ENCODE results near the gene SCUBE2. TPM values are rescaled to one million over a fixed set of nuclear protein-coding genes. Genes with fewer than 3 reads are reported as not detected.

Gene SCUBE2
- polyA plus RNA-seq, 2 of the 4 experiments (the other 2 are of a cell fraction), result 0.49 to 0.63 TPM

- ATAC-seq (no peak), DNase-seq (ENCODE audit: low read depth in 1 of 2, low spot score in 1 of 2) (no peak), FAIRE-seq (no peak)
- TF ChIP-seq FOXS1 (CRISPR knock-in tag; IDR thresholded peaks at IDR 0.05) (no peak), POLR2AphosphoS2 (conservative IDR thresholded peaks at IDR 0.05; ENCODE audit: low read length) (no peak), ZNF302 (CRISPR knock-in tag; IDR thresholded peaks at IDR 0.05) (no peak), NPAS2 (CRISPR knock-in tag; IDR thresholded peaks at IDR 0.05; ENCODE audit: borderline replicate concordance) (no peak), SMC3 (IDR thresholded peaks at IDR 0.05) (no peak), CEBPB (IDR thresholded peaks at IDR 0.05) (no peak), PBX3 (IDR thresholded peaks at IDR 0.05) (no peak), JUN (IDR thresholded peaks at IDR 0.05) (no peak), E2F6 (IDR thresholded peaks at IDR 0.05; ENCODE audit: borderline replicate concordance, low read depth) (no peak), ESRRA (IDR thresholded peaks at IDR 0.05; ENCODE audit: borderline replicate concordance, low read length) (no peak)
- ChIA-PET CTCF (interaction anchor here (1.1 kb wide), 1 partner anchor 16 kb away, joined by 4 read pairs; no protein-coding TSS in a partner anchor), POLR2A (interaction anchor here (1.2 kb wide), 1 partner anchor 12 kb away, joined by 3 read pairs; no protein-coding TSS in a partner anchor)
- H3K27ac ChIP-seq, result no peak overlapping the region
- H3K4me3 ChIP-seq, result no peak overlapping the region
- 62% methylated on average over 2 of the region's 2 CpGs for WGBS (ENCODE audit: missing lambda C conversion rate)
- H3K4me2 ChIP-seq, result no peak overlapping the region
- H3K9me3 ChIP-seq, result no peaks in the 10 kb centered on the region
- no peaks in the 10 kb centered on the region for H3K4me1 ChIP-seq
These were observed 120.0 kb downstream of the SCUBE2 start for GRCh38 chr11:8971196-8971923.

Small RNA genes within 50 kb of the gene (small RNA-seq; reads per million reads assigned to genes)
- gene MIR5691, result 0 to 2.3 (median 0) reads per million in 6 experiments

Other genes with a start within 250 kb of the SCUBE2 start
- gene AKIP1, start 180.4 kb downstream of the SCUBE2 start, polyA plus RNA-seq (2011; rRNA removed), result 61.3 and 66.7 TPM in 2 replicates
- 54.2 to 61.5 TPM (median 57.7 TPM) in 3 replicates for gene AKIP1, start 180.4 kb downstream of the SCUBE2 start, polyA plus RNA-seq (2017; fragmentation: RNase III; extraction: RNeasy Plus Mini Kit Qiagen cat#74134 plus additional on column Dnase treatment)
- not detected in 2 replicates for gene C11orf16, start 158.7 kb downstream of the SCUBE2 start, polyA plus RNA-seq (2011; rRNA removed)
- not detected in 3 replicates for gene C11orf16, start 158.7 kb downstream of the SCUBE2 start, polyA plus RNA-seq (2017; fragmentation: RNase III; extraction: RNeasy Plus Mini Kit Qiagen cat#74134 plus additional on column Dnase treatment)
- not detected in 2 replicates for gene ASCL3, start 148.6 kb downstream of the SCUBE2 start, polyA plus RNA-seq (2011; rRNA removed)
- gene ASCL3, start 148.6 kb downstream of the SCUBE2 start, polyA plus RNA-seq (2017; fragmentation: RNase III; extraction: RNeasy Plus Mini Kit Qiagen cat#74134 plus additional on column Dnase treatment), result not detected in 3 replicates
- 43.4 and 47.3 TPM in 2 replicates for gene TMEM9B, start 127.2 kb downstream of the SCUBE2 start, polyA plus RNA-seq (2011; rRNA removed)
- 34.6 to 37.1 TPM (median 35.1 TPM) in 3 replicates for gene TMEM9B, start 127.2 kb downstream of the SCUBE2 start, polyA plus RNA-seq (2017; fragmentation: RNase III; extraction: RNeasy Plus Mini Kit Qiagen cat#74134 plus additional on column Dnase treatment)
- gene NRIP3, start 87.6 kb downstream of the SCUBE2 start, polyA plus RNA-seq (2011; rRNA removed), result 1.0 and 1.4 TPM in 2 replicates
- 0.49 to 0.96 TPM (median 0.57 TPM) in 3 replicates for gene NRIP3, start 87.6 kb downstream of the SCUBE2 start, polyA plus RNA-seq (2017; fragmentation: RNase III; extraction: RNeasy Plus Mini Kit Qiagen cat#74134 plus additional on column Dnase treatment)
- gene DENND5A, start 173.8 kb upstream of the SCUBE2 start, polyA plus RNA-seq (2011; rRNA removed), result 88.7 and 120 TPM in 2 replicates
- gene DENND5A, start 173.8 kb upstream of the SCUBE2 start, polyA plus RNA-seq (2017; fragmentation: RNase III; extraction: RNeasy Plus Mini Kit Qiagen cat#74134 plus additional on column Dnase treatment), result 35.7 to 41.5 TPM (median 36.6 TPM) in 3 replicates
- 57.7 and 71.4 TPM in 2 replicates for gene TMEM41B, start 223.0 kb upstream of the SCUBE2 start, polyA plus RNA-seq (2011; rRNA removed)
- gene TMEM41B, start 223.0 kb upstream of the SCUBE2 start, polyA plus RNA-seq (2017; fragmentation: RNase III; extraction: RNeasy Plus Mini Kit Qiagen cat#74134 plus additional on column Dnase treatment), result 38.6 to 51.6 TPM (median 47.0 TPM) in 3 replicates

All from A549 (cell line).